HEK293T (cell line): Measurements from ENCODE around the gene APLP2.

Experiments
- ARNT ChIP-seq: fragments of 450-650 bp; IDR thresholded peaks from 2 replicates; pipeline ENCODE4 v1.6.1; 2017; ENCODE audit warnings: mild to moderate bottlenecking
- BHLHE40 ChIP-seq: fragments of 450-650 bp; IDR thresholded peaks from 2 replicates; pipeline ENCODE4 v1.6.1; 2016; ENCODE audit warnings: mild to moderate bottlenecking, moderate library complexity, borderline replicate concordance
- ELF4 ChIP-seq: fragments of 450-650 bp; IDR thresholded peaks from 2 replicates; pipeline ENCODE4 v1.6.1; 2017; ENCODE audit warnings: antibody characterized with exemption
- FOXA1 ChIP-seq: fragments of 450-650 bp; IDR thresholded peaks from 2 replicates; pipeline ENCODE4 v1.6.1; 2016; ENCODE audit warnings: mild to moderate bottlenecking
- FOXK2 ChIP-seq: fragments of 450-650 bp; IDR thresholded peaks from 2 replicates; pipeline ENCODE4 v1.6.1; 2016; ENCODE audit warnings: mild to moderate bottlenecking
- FOXM1 ChIP-seq: fragments of 450-650 bp; IDR thresholded peaks from 2 replicates; pipeline ENCODE4 v1.6.1; 2017; ENCODE audit warnings: mild to moderate bottlenecking, borderline replicate concordance
- HDGF ChIP-seq: fragments of 450-650 bp; IDR thresholded peaks from 2 replicates; pipeline ENCODE4 v1.6.1; 2017; ENCODE audit warnings: antibody characterized with exemption, borderline replicate concordance
- LEF1 ChIP-seq: fragments of 450-650 bp; IDR thresholded peaks from 2 replicates; pipeline ENCODE4 v1.6.1; 2017; ENCODE audit warnings: mild to moderate bottlenecking, borderline replicate concordance
- NFRKB ChIP-seq: fragments of 450-650 bp; IDR thresholded peaks from 2 replicates; pipeline ENCODE4 v1.6.1; 2016; ENCODE audit warnings: mild to moderate bottlenecking, moderate library complexity
- PKNOX1 ChIP-seq: fragments of 450-650 bp; IDR thresholded peaks from 2 replicates; pipeline ENCODE4 v1.6.1; 2016
- SP1 ChIP-seq: fragments of 450-650 bp; IDR thresholded peaks from 2 replicates; pipeline ENCODE4 v1.6.1; 2017
- SUZ12 ChIP-seq: fragments of 450-650 bp; IDR thresholded peaks from 2 replicates; pipeline ENCODE4 v1.6.1; 2016; ENCODE audit warnings: mild to moderate bottlenecking
- TARDBP ChIP-seq: fragments of 450-650 bp; IDR thresholded peaks from 2 replicates; pipeline ENCODE4 v1.6.1; 2016
- ZNF384 ChIP-seq: fragments of 450-650 bp; IDR thresholded peaks from 2 replicates; pipeline ENCODE4 v1.6.1; 2016

GRCh38 chr11:130092661-130093060 lies 23.0 kb downstream of the APLP2 start:
- TF ChIP-seq LEF1 (no peak), FOXA1 (no peak), ELF4 (no peak), FOXK2 (no peak), ARNT (no peak), FOXM1 (no peak), SUZ12 (no peak), NFRKB (no peak), SP1 (no peak), TARDBP (no peak), HDGF (no peak), ZNF384 (no peak), PKNOX1 (no peak), BHLHE40 (no peak)
